K562 (cell line): ENCODE data around the gene UBLCP1. TPM values are rescaled to one million over a fixed set of nuclear protein-coding genes. Genes with fewer than 3 reads are reported as not detected.

Experiments used
- ADNP ChIP-seq: fragments of 200-800 bp; sonication (Bioruptor generic); IDR thresholded peaks from 2 replicates; pipeline ENCODE4 v1.6.1; 2016; ENCODE audit warnings: missing genetic modification characterization, missing compliant biosample characterization
- ARID4B ChIP-seq: sonication (generic); formaldehyde crosslinking; IDR thresholded peaks from 2 replicates; pipeline ENCODE4 v1.8.0; 2022; ENCODE audit warnings: mild to moderate bottlenecking, missing genetic modification reagents
- ATF2 ChIP-seq: sonication (generic); formaldehyde crosslinking; IDR thresholded peaks from 2 replicates; pipeline ENCODE4 v1.8.1; 2022; ENCODE audit warnings: missing genetic modification reagents
- E2F5 ChIP-seq: sonication (generic); formaldehyde crosslinking; IDR thresholded peaks from 2 replicates; pipeline ENCODE4 v1.8.0; 2022; ENCODE audit warnings: mild to moderate bottlenecking, missing genetic modification reagents
- GTF2E2 ChIP-seq: fragments of 200-800 bp; sonication (Bioruptor generic); IDR thresholded peaks from 2 replicates; pipeline ENCODE4 v1.6.1; 2016; ENCODE audit warnings: missing genetic modification characterization, missing compliant biosample characterization
- IRF1 ChIP-seq: sonication (generic); formaldehyde crosslinking; IDR thresholded peaks from 2 replicates; pipeline ENCODE4 v1.8.0; 2022; ENCODE audit warnings: missing genetic modification reagents, mild to moderate bottlenecking, borderline replicate concordance
- NR2F6 ChIP-seq: fragments of 450-650 bp; formaldehyde crosslinking; IDR thresholded peaks from 2 replicates; pipeline ENCODE4 v1.4.0; 2020; ENCODE audit warnings: mild to moderate bottlenecking
- POLR3A ChIP-seq: IDR thresholded peaks from 2 replicates; pipeline ENCODE4 v1.6.1; 2011; ENCODE audit warnings: borderline replicate concordance, mild to moderate bottlenecking, moderate library complexity; ENCODE audit not compliant: insufficient read length, insufficient read depth; ENCODE audit errors: extremely low read depth
- RAD21 ChIP-seq, 2 experiments: fragments of 250-450 bp in 1 of 2; fragments of 450-650 bp in 1 of 2; sonication (Bioruptor Pico) in 1 of 2; formaldehyde crosslinking in 1 of 2; IDR thresholded peaks in 1 of 2; conservative IDR thresholded peaks in 1 of 2; 2 replicates each; pipeline versions ENCODE4 v1.4.0 to v1.8.0; 2020 to 2022; ENCODE audit warnings: mild to moderate bottlenecking in 2 of 2, moderate library complexity in 1 of 2
- SMC3 ChIP-seq: conservative IDR thresholded peaks from 2 replicates; pipeline ENCODE4 v1.6.1; 2011; ENCODE audit warnings: low read depth, low read length, improper control_type of control experiment; ENCODE audit not compliant: insufficient read depth
- TCFL5 ChIP-seq: fragments of 250-450 bp; sonication (Bioruptor Pico); conservative IDR thresholded peaks from 2 replicates; pipeline ENCODE4 v1.6.1; 2021; ENCODE audit warnings: mild to moderate bottlenecking, moderate library complexity, matching md5 sums
- ZBTB9 ChIP-seq: fragments of 450-650 bp; formaldehyde crosslinking; IDR thresholded peaks from 2 replicates; pipeline ENCODE4 v1.4.0; 2020; ENCODE audit warnings: mild to moderate bottlenecking, moderate library complexity
- polyA plus RNA-seq, 8 experiments: library from polyadenylated mRNA; depleted of rRNA in 4 of 8; stranded (reverse) in 5 of 8; unstranded in 3 of 8; fragments of >200 nt; fragmentation: Nextera tagmentation in 2 of 8; fragmentation: Illumina TruSeq in 1 of 8; extraction: Ambion mirVana in 2 of 8; extraction: Trizol in 1 of 8; gene quantifications; 2 replicates each; pipeline versions ENCODE4 v1.2.1 to v1.2.3, GENCODE V29; 2011 to 2014; ENCODE audit warnings: inconsistent platforms in 1 of 8, missing spikeins in 1 of 8
- total RNA-seq, 7 experiments: library from RNA; depleted of rRNA in 6 of 7; stranded (reverse); fragments of >200 nt in 6 of 7; fragmentation: Illumina TruSeq in 2 of 7; extraction: Trizol in 2 of 7; gene quantifications; 2 replicates each; pipeline versions ENCODE4 v1.2.1 to v1.2.3, GENCODE V29; 2011 to 2021; ENCODE audit warnings: low replicate concordance in 1 of 7

Gene UBLCP1
- total and polyA plus RNA-seq, 9 of the 15 experiments (the other 6 are each of a cell fraction or from before 2014, with no cell fraction given), result 18.8 to 39.8 (median 30.2) TPM

GRCh38 chr5:159316519-159317383 is 53.7 kb downstream of the UBLCP1 start (continued):
- TF ChIP-seq ARID4B (CRISPR knock-in tag), result no peak
- no peak for TF ChIP-seq ZBTB9 (CRISPR knock-in tag)
- no peak for TF ChIP-seq E2F5 (CRISPR knock-in tag)
- peak; percentile 78 for TF ChIP-seq SMC3
- TF ChIP-seq NR2F6, result no peak
- TF ChIP-seq IRF1 (CRISPR knock-in tag), result no peak
- no peak for TF ChIP-seq ATF2 (CRISPR knock-in tag)
- TF ChIP-seq ADNP (tag), result no peak
- TF ChIP-seq POLR3A, result no peak
- TF ChIP-seq RAD21 (CRISPR knock-in tag; conservative IDR thresholded peaks at IDR 0.05 in 1 of 2, IDR thresholded peaks at IDR 0.05 in 1 of 2), result peak; percentile 55 to 91
- TF ChIP-seq GTF2E2 (tag), result no peak
- TF ChIP-seq TCFL5 (CRISPR knock-in tag), result no peak
